Astrocyte (in vitro differentiated cells and primary cell): ENCODE results near the gene ABHD4. TPM values are rescaled to one million over a fixed set of nuclear protein-coding genes. Genes with fewer than 3 reads are reported as not detected.

Source experiments
- DNase-seq: peaks from one replicate; pipeline ENCODE4 v3.0.0-alpha.2; 2010; ENCODE audit warnings: low read depth
- FAIRE-seq: peaks from 2 replicates; lab custom pipeline; 2011; peaks lifted over from hg19 to GRCh38; lab: Jason Lieb, UNC
- H2AFZ ChIP-seq: 2 replicates; pipeline ENCODE4 v1.6.0; 2012; ENCODE audit warnings: low read depth, low read length, inconsistent platforms
- H3K27ac ChIP-seq: 2 replicates; pipeline ENCODE4 v1.5.1; 2011; ENCODE audit warnings: low read depth, low read length, inconsistent platforms
- H3K27me3 ChIP-seq: 2 replicates; pipeline ENCODE4 v1.6.0; 2011; ENCODE audit warnings: low read length, inconsistent platforms; ENCODE audit not compliant: insufficient read depth
- H3K36me3 ChIP-seq: 2 replicates; pipeline ENCODE4 v1.5.1; 2011; ENCODE audit warnings: low read length, inconsistent platforms; ENCODE audit not compliant: insufficient read depth
- H3K4me1 ChIP-seq: 2 replicates; pipeline ENCODE4 v1.5.1; 2011; ENCODE audit warnings: low read length, inconsistent platforms; ENCODE audit not compliant: insufficient read depth
- H3K4me2 ChIP-seq: 2 replicates; pipeline ENCODE4 v1.6.0; 2012; ENCODE audit warnings: low read length, inconsistent platforms
- H3K4me3 ChIP-seq: 2 replicates; pipeline ENCODE4 v1.5.1; 2011; ENCODE audit warnings: low read depth, mild to moderate bottlenecking, low read length, inconsistent platforms; ENCODE audit not compliant: insufficient read depth
- H3K79me2 ChIP-seq: 2 replicates; pipeline ENCODE4 v1.6.0; 2012; ENCODE audit warnings: mild to moderate bottlenecking, low read length, inconsistent platforms; ENCODE audit not compliant: insufficient read depth
- H3K9ac ChIP-seq: 2 replicates; pipeline ENCODE4 v1.6.0; 2012; ENCODE audit warnings: mild to moderate bottlenecking, low read length, inconsistent platforms
- H3K9me3 ChIP-seq: 2 replicates; pipeline ENCODE4 v1.5.1; 2012; ENCODE audit warnings: low read depth, mild to moderate bottlenecking, low read length, inconsistent platforms; ENCODE audit not compliant: insufficient read depth
- H4K20me1 ChIP-seq: 2 replicates; pipeline ENCODE4 v1.6.0; 2012; ENCODE audit warnings: low read length, inconsistent platforms; ENCODE audit not compliant: insufficient read depth
- H3K27ac Mint-ChIP-seq: one replicate; pipeline ENCODE4 v1.8.0; 2021; ENCODE audit warnings: mild to moderate bottlenecking, mixed read lengths; ENCODE audit not compliant: unreplicated experiment
- H3K27me3 Mint-ChIP-seq: one replicate; pipeline ENCODE4 v1.8.0; 2021; ENCODE audit warnings: low read depth, mixed read lengths; ENCODE audit not compliant: unreplicated experiment
- H3K36me3 Mint-ChIP-seq: one replicate; pipeline ENCODE4 v1.8.0; 2021; ENCODE audit warnings: low read depth, mixed read lengths; ENCODE audit not compliant: unreplicated experiment
- H3K4me1 Mint-ChIP-seq: one replicate; pipeline ENCODE4 v1.8.0; 2021; ENCODE audit warnings: low read depth, mixed read lengths; ENCODE audit not compliant: unreplicated experiment
- H3K4me3 Mint-ChIP-seq: one replicate; pipeline ENCODE4 v1.8.0; 2021; ENCODE audit warnings: mild to moderate bottlenecking, moderate library complexity, mixed read lengths; ENCODE audit not compliant: unreplicated experiment
- H3K9me3 Mint-ChIP-seq: one replicate; pipeline ENCODE4 v1.8.0; 2021; ENCODE audit warnings: mild to moderate bottlenecking, mixed read lengths; ENCODE audit not compliant: unreplicated experiment
- CTCF ChIP-seq: IDR thresholded peaks from 2 replicates; pipeline ENCODE4 v1.5.1; 2011; ENCODE audit warnings: low read depth, mild to moderate bottlenecking, inconsistent platforms, low read length, moderate library complexity; ENCODE audit not compliant: insufficient read depth
- EZH2 ChIP-seq: IDR thresholded peaks from 2 replicates; pipeline ENCODE4 v1.6.1; 2012; ENCODE audit warnings: mild to moderate bottlenecking, low read length, inconsistent platforms; ENCODE audit not compliant: insufficient read depth
- total RNA-seq: library from RNA; stranded (reverse); gene quantifications from 2 replicates; pipeline ENCODE4 v1.2.1, GENCODE V29; 2021

Gene ABHD4
- total RNA-seq, 1 donor from 2014 or later: 52.4 TPM

GRCh38 chr14:22560662-22561365 is 37.3 kb upstream of the ABHD4 start:
- Histone ChIP-seq H3K79me2 (peaks cover 10% of the 10 kb centered on the region), H2AFZ (no peak overlapping the region), H3K27ac (no peak overlapping the region), H3K9ac (no peak overlapping the region), H4K20me1 (peaks cover 9% of the 10 kb centered on the region), H3K9me3 (no peaks in the 10 kb centered on the region), H3K36me3 (peaks cover 19% of the 10 kb centered on the region), H3K4me3 (no peak overlapping the region), H3K27me3 (no peaks in the 10 kb centered on the region), H3K4me2 (no peak overlapping the region), H3K4me1 (peaks cover 26% of the 10 kb centered on the region)
- TF ChIP-seq EZH2: no peak
- TF ChIP-seq CTCF: no peak
- no peak for FAIRE-seq
- Mint-ChIP-seq H3K27me3 (no peaks in the 10 kb centered on the region), H3K4me3 (no peak overlapping the region), H3K36me3 (peaks cover 8% of the 10 kb centered on the region), H3K4me1 (peaks cover 42% of the 10 kb centered on the region), H3K27ac (no peak overlapping the region), H3K9me3 (no peaks in the 10 kb centered on the region)
- no peak for DNase-seq

GRCh38 chr14:22561366-22561660 is 36.8 kb upstream of the ABHD4 start:
- peaks cover 40% of the 10 kb centered on the region for H3K4me1 Mint-ChIP-seq
- peak overlapping the region; percentile 41 for H3K4me3 Mint-ChIP-seq

More at GRCh38 chr14:22561366-22561660, 36.8 kb upstream of the ABHD4 start:
- Histone ChIP-seq H3K36me3 (peaks cover 19% of the 10 kb centered on the region), H3K27ac (no peak overlapping the region), H3K4me1 (peaks cover 21% of the 10 kb centered on the region), H3K27me3 (no peaks in the 10 kb centered on the region), H3K79me2 (peaks cover 15% of the 10 kb centered on the region), H3K9me3 (no peaks in the 10 kb centered on the region), H3K9ac (no peak overlapping the region), H3K4me3 (no peak overlapping the region), H4K20me1 (peaks cover 14% of the 10 kb centered on the region), H3K4me2 (no peak overlapping the region), H2AFZ (no peak overlapping the region)
- DNase-seq (no peak), FAIRE-seq (no peak)
- TF ChIP-seq CTCF (no peak), EZH2 (no peak)
- Mint-ChIP-seq H3K9me3 (no peaks in the 10 kb centered on the region), H3K36me3 (peaks cover 8% of the 10 kb centered on the region), H3K27me3 (no peaks in the 10 kb centered on the region), H3K27ac (peak overlapping the region; percentile 43)
